ENCODE measurements around the gene GEMIN5. TPM values are rescaled to one million over a fixed set of nuclear protein-coding genes. Genes with fewer than 3 reads are reported as not detected.

Gene GEMIN5, protein sequence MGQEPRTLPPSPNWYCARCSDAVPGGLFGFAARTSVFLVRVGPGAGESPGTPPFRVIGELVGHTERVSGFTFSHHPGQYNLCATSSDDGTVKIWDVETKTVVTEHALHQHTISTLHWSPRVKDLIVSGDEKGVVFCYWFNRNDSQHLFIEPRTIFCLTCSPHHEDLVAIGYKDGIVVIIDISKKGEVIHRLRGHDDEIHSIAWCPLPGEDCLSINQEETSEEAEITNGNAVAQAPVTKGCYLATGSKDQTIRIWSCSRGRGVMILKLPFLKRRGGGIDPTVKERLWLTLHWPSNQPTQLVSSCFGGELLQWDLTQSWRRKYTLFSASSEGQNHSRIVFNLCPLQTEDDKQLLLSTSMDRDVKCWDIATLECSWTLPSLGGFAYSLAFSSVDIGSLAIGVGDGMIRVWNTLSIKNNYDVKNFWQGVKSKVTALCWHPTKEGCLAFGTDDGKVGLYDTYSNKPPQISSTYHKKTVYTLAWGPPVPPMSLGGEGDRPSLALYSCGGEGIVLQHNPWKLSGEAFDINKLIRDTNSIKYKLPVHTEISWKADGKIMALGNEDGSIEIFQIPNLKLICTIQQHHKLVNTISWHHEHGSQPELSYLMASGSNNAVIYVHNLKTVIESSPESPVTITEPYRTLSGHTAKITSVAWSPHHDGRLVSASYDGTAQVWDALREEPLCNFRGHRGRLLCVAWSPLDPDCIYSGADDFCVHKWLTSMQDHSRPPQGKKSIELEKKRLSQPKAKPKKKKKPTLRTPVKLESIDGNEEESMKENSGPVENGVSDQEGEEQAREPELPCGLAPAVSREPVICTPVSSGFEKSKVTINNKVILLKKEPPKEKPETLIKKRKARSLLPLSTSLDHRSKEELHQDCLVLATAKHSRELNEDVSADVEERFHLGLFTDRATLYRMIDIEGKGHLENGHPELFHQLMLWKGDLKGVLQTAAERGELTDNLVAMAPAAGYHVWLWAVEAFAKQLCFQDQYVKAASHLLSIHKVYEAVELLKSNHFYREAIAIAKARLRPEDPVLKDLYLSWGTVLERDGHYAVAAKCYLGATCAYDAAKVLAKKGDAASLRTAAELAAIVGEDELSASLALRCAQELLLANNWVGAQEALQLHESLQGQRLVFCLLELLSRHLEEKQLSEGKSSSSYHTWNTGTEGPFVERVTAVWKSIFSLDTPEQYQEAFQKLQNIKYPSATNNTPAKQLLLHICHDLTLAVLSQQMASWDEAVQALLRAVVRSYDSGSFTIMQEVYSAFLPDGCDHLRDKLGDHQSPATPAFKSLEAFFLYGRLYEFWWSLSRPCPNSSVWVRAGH (N-terminal part only)
- 9.4 and 16.7 TPM in 2 replicates for total RNA-seq

DNA sequence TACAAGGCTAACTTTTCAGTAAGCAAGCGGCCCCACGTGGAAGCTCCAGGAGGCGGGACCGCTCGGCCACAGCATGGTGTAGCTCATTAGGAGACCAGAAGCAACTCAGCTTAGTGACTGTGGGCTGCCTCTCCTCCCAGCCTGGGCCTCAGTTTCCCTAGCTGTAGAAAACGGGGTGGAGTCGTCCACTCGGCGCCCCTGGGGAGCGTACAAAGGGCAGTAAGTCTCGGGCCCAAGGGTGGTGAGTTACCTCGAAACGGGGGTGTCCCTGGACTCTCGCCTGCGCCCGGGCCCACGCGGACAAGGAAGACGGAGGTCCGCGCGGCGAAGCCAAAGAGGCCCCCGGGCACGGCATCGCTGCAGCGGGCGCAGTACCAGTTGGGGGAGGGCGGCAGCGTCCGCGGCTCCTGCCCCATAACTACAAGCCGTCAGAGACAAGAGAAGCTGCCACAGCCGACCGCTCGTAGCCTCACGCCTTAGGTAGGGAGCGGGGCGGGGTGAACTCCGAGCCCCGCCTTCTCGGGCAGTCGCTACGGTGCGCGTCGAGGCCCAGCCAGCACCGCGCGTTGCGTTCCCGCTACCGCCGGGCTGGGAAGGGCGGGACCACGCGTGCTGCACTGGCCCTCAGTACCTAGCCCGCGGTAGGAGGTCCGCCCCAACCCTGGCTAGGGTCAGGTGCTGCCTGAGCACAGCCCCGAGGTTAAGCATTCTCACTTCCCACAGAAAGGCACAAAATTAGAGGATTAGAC lies at the start of gene GEMIN5:
Gene GEMIN5, minus strand, starts transcription at position 494 of the 749 bp plus-strand sequence. Its CDS starts 78 bp downstream, at position 416.

DNA sequence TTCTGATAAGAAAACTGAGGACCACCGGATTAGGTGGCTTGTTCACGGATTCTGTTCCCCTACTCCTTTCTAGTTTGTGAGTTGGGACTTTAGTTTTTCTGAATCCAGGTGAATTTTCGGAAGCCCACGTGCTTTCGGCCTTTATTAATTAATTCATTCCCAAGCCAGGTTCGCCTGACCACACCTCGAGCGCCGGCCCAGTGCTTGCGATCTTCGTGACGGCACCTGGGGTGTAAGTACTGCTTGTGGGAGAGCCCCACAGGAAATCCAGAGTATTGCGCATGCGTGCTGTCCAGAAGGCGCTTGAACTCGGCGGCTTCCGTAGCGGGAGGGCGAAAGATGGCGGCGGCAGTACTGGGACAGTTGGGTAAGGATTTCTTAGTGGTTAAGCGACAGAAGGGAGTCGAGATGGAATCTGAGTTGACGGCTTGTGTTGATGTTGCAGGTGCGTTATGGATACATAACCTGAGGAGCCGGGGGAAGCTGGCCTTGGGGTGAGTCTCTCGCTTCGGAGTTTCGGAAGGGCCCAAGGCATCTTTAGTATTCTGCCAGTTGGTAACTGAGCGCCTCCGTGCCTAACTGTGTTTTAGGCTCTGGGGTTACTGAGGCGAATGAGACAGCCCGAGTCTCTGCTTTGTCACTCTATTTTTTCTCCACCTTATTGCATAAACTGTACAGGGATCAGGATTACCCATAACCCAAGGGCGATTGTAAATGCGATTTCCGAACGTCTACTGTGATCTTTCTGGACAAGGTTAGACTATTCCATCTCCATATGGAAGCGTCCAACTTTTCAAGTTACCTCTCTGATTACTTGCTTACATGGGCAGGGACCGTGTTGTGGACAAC lies 3.0 kb upstream of the GEMIN5 start, which contains the start of gene MRPL22:
Gene MRPL22, plus strand, starts transcription at position 302 of the 849 bp plus-strand sequence. Its CDS starts 38 bp downstream, at position 340.

DNA sequence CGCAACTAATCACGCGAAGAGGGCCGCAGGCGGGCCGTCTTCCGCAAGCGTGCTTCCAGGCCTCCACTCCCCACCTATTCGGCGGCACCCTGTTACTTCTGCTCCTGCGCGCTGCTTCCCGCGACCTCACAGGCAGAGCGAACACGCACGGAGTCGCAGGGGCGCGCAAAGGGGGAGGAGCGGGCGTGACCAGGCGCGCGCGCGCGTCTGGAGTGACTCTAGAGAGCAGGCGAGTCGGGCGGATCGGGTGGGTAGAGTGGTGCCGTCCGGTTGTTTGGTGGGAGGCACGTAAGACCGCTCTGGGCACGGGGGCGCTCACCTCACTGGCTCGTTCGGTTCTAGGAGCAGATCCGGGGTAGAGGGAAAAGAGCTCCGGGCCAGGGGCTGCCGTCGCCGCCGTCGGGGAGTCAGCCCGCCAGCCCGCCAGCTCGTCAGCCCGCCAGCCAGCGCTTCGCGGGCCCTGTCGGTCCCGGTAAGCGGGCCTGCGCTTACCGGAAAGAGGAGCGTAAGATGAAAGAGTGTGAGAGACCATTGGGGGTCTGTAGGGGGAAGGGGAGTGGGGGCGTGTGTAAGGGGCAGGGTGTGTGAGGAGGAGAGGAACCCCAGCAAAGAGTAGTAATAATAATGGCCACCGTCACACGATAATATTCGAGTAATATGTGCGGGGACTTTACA lies 79.6 kb downstream of the GEMIN5 start, which contains the start of gene CNOT8:
Gene CNOT8, plus strand, starts transcription at position 331 of the 675 bp plus-strand sequence. CDS start 4,652 bp downstream, outside the sequence.

DNA sequence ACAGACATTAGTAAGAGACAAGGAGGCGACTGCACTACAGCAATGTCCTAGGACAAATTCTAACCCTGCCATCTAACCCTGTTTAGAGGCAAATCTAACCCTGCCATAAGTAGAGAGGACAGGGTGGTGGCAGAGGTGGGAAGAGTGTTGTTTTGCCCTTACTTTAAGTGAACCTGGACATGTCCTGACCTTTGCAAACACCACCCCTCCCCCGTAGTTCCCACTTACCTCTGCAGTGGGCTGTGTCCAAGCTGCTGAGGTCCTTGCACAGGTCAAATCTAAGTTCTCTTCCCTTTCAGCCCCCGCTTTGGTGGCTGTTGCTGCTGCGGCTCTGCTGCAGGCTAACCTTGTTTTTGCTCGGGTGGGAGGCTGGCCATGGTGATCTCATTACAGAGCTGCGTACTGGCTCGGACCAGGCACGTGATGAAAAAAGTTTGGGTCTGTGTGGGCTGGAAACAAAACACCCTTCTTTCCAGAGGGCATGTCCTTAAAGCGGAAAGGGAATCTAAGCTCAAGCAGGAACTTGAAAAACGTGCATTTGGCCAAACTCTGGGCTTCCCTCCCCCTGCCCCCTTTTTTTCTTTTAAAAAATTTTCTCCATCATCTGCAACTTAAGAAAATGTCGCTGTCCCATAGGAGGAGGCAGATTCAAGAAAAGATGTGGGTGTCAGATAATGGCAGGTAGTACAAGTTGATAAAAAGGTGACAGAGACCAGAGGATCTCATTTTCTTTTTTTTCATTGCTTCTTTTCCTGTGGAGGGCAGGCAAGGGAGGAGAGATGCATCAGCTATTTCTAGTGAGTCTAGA lies 87.6 kb downstream of the GEMIN5 start, which contains the start of gene FAXDC2:
Gene FAXDC2, minus strand, starts transcription at position 349 of the 808 bp plus-strand sequence. CDS start 12,425 bp downstream, outside the sequence.

Other genes with a start within 250 kb of the GEMIN5 start
- gene LARP1, start 182.8 kb downstream of the GEMIN5 start, total RNA-seq = 31.1 and 32.1 TPM in 2 replicates
- gene FAXDC2, start 87.6 kb downstream of the GEMIN5 start, total RNA-seq = 14.8 and 15.5 TPM in 2 replicates
- 90.7 and 104 TPM in 2 replicates for gene CNOT8, start 79.6 kb downstream of the GEMIN5 start, total RNA-seq
- gene MRPL22, start 2.9 kb upstream of the GEMIN5 start, total RNA-seq = 21.2 and 23.1 TPM in 2 replicates
- gene KIF4B, start 75.5 kb upstream of the GEMIN5 start, total RNA-seq = 0.33 and 0.69 TPM in 2 replicates

Data from dermis lymphatic vessel endothelial cell (primary cell).